Mesenchymal stem cell (in vitro differentiated cells and primary cell): ENCODE data around the gene SMC3.

Experiments used
- DNase-seq: peaks from one replicate; pipeline ENCODE4 v3.0.0-alpha.2; 2013
- H2AFZ ChIP-seq: one replicate; pipeline ENCODE4 v1.6.1; 2013; ENCODE audit warnings: low read depth, mild to moderate bottlenecking, control low read depth, inconsistent platforms, low read length, moderate library complexity
- H2AK5ac ChIP-seq: 2 replicates; pipeline ENCODE4 v1.6.1; 2013; ENCODE audit warnings: low read length, moderate library complexity, mild to moderate bottlenecking, inconsistent platforms; ENCODE audit not compliant: severe bottlenecking
- H2BK120ac ChIP-seq: one replicate; pipeline ENCODE4 v1.6.1; 2013; ENCODE audit warnings: low read depth, mild to moderate bottlenecking, inconsistent platforms, low read length, moderate library complexity
- H2BK12ac ChIP-seq, 2 experiments: one replicate each; pipeline ENCODE4 v1.6.1; 2013; ENCODE audit warnings: inconsistent platforms in 2 of 2, low read length in 2 of 2, mild to moderate bottlenecking in 2 of 2, moderate library complexity in 2 of 2, control low read depth in 1 of 2
- H2BK15ac ChIP-seq: one replicate; pipeline ENCODE4 v1.6.1; 2013; ENCODE audit warnings: mild to moderate bottlenecking, low read depth, inconsistent platforms; ENCODE audit not compliant: poor library complexity, severe bottlenecking
- H2BK5ac ChIP-seq: 2 replicates; pipeline ENCODE4 v1.6.1; 2013; ENCODE audit warnings: low read depth, mild to moderate bottlenecking, low read length, control low read depth, inconsistent platforms; ENCODE audit not compliant: poor library complexity, severe bottlenecking
- H3K14ac ChIP-seq, 2 experiments: one replicate each; pipeline ENCODE4 v1.6.1; 2013; ENCODE audit warnings: inconsistent platforms in 2 of 2, low read length in 2 of 2, control low read depth in 1 of 2, mild to moderate bottlenecking in 1 of 2, moderate library complexity in 1 of 2
- H3K18ac ChIP-seq, 2 experiments: one replicate each; pipeline ENCODE4 v1.6.1; 2013; ENCODE audit warnings: inconsistent platforms in 2 of 2, low read length in 2 of 2, control low read depth in 1 of 2, low read depth in 1 of 2, mild to moderate bottlenecking in 1 of 2
- H3K23ac ChIP-seq, 2 experiments: one replicate each; pipeline ENCODE4 v1.6.1; 2013; ENCODE audit warnings: inconsistent platforms in 2 of 2, low read length in 2 of 2, mild to moderate bottlenecking in 2 of 2, moderate library complexity in 2 of 2, control low read depth in 1 of 2
- H3K27ac ChIP-seq: 2 replicates; pipeline ENCODE4 v1.5.1; 2013; ENCODE audit warnings: mild to moderate bottlenecking, moderate library complexity, low read length, control low read depth, inconsistent platforms; ENCODE audit not compliant: poor library complexity, severe bottlenecking
- H3K27me3 ChIP-seq, 2 experiments: 2 replicates each; pipeline versions ENCODE4 v1.6.1 to v1.7.0; 2013; ENCODE audit warnings: low read length in 2 of 2, mild to moderate bottlenecking in 2 of 2, moderate library complexity in 2 of 2, control low read depth in 1 of 2, inconsistent platforms in 1 of 2; ENCODE audit not compliant: control insufficient read depth in 1 of 2, insufficient read depth in 1 of 2
- H3K36me3 ChIP-seq, 2 experiments: 2 replicates each; pipeline versions ENCODE4 v1.6.1 to v1.7.0; 2013; ENCODE audit warnings: low read length in 2 of 2, control low read depth in 1 of 2, inconsistent platforms in 1 of 2, low read depth in 1 of 2, mild to moderate bottlenecking in 1 of 2; ENCODE audit not compliant: insufficient read depth in 2 of 2, control insufficient read depth in 1 of 2
- H3K4ac ChIP-seq, 2 experiments: one replicate each; pipeline ENCODE4 v1.6.1; 2013; ENCODE audit warnings: inconsistent platforms in 2 of 2, low read length in 2 of 2, mild to moderate bottlenecking in 2 of 2, moderate library complexity in 2 of 2, control low read depth in 1 of 2, low read depth in 1 of 2
- H3K4me1 ChIP-seq: 2 replicates; pipeline ENCODE4 v1.6.1; 2013; ENCODE audit warnings: low read depth, low read length, control low read depth; ENCODE audit not compliant: control insufficient read depth, insufficient read depth
- H3K4me2 ChIP-seq: 2 replicates; pipeline ENCODE4 v1.6.1; 2013; ENCODE audit warnings: low read length, mild to moderate bottlenecking, inconsistent platforms; ENCODE audit not compliant: poor library complexity, severe bottlenecking
- H3K4me3 ChIP-seq, 2 experiments: 2 replicates each; pipeline versions ENCODE4 v1.5.1 to v1.7.0; 2013; ENCODE audit warnings: low read length in 2 of 2, mild to moderate bottlenecking in 2 of 2, control low read depth in 1 of 2, low read depth in 1 of 2; ENCODE audit not compliant: insufficient read depth in 1 of 2
- H3K79me1 ChIP-seq: replicated peaks from 2 replicates; pipeline ENCODE4 v1.6.1; 2013; ENCODE audit warnings: mild to moderate bottlenecking, control low read depth, low read length, inconsistent platforms; ENCODE audit not compliant: poor library complexity, severe bottlenecking
- H3K9ac ChIP-seq: 2 replicates; pipeline ENCODE4 v1.7.0; 2013; ENCODE audit warnings: mild to moderate bottlenecking, low read length, moderate library complexity
- H3K9me3 ChIP-seq: 2 replicates; pipeline ENCODE4 v1.7.0; 2013; ENCODE audit warnings: mild to moderate bottlenecking, low read length; ENCODE audit not compliant: control insufficient read depth
- H4K8ac ChIP-seq: one replicate; pipeline ENCODE4 v1.6.1; 2013; ENCODE audit warnings: inconsistent platforms, mild to moderate bottlenecking, low read length, moderate library complexity
- H4K91ac ChIP-seq: one replicate; pipeline ENCODE4 v1.6.1; 2013; ENCODE audit warnings: mild to moderate bottlenecking, low read length, inconsistent platforms
- WGBS: methylation state at CpG from one replicate; pipeline ENCODE4 v1.1.7; 2013; ENCODE audit warnings: mixed read lengths; 5-methylcytosine and 5-hydroxymethylcytosine counted together

SMC3 gene

DNA sequence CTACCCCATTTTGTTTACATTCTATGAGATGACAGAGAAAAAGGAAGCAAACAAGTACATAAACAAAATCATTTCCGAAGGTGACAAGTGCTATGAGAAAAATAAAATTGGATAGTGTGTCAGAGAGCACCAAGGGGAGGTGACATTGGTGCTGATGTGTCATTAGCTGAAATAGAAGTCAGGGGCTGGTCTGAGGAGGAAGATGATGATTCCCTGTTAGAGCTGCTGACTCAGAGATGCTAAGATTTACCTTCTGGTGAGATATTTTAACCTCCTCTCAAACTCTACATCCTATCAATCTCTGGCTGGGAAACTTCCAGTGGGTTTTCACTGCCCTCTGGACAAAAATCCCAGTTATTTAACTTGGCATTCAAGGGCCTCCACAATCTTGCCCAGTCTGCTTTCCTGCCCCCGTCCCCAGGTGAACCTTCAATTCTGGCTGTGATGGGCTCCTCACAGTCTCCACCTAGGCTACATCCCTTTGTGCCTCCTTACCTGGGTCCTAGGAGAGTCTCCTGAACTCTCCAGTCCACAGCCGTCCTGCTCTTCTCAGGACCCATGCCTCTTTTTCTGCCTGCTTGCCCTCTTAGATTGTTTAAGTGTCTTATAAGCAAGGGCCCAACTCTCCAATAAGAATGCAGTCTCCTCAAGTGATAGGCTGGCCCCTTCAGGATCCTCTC, 43.2 kb upstream of the SMC3 start:
- Histone ChIP-seq H3K9me3 (no peaks in the 10 kb centered on the region), H4K91ac (no peak overlapping the region)

GRCh38 chr10:110524859-110525232, 42.6 kb upstream of the SMC3 start:
- no peak overlapping the region for H2AK5ac ChIP-seq
- no CpG with 5 or more reads among the region's 2 CpGs for WGBS
- no peak overlapping the region for H3K4me3 ChIP-seq
- H3K18ac ChIP-seq = no peak overlapping the region
- H4K91ac ChIP-seq = no peak overlapping the region
- H2BK12ac ChIP-seq = no peak overlapping the region
- H2BK15ac ChIP-seq = no peak overlapping the region
- H3K36me3 ChIP-seq = peaks cover 0 to 21% of the 10 kb centered on the region in 2 experiments
- H2BK5ac ChIP-seq = no peak overlapping the region
- H3K4me1 ChIP-seq = peaks cover 16% of the 10 kb centered on the region
- H3K9me3 ChIP-seq = no peaks in the 10 kb centered on the region
- no peaks in the 10 kb centered on the region for H3K27me3 ChIP-seq
- H4K8ac ChIP-seq = no peak overlapping the region
- H3K14ac ChIP-seq = no peak overlapping the region
- H3K27ac ChIP-seq = no peak overlapping the region
- H3K23ac ChIP-seq = no peak overlapping the region
- peak overlapping the region; percentile 7 for H3K9ac ChIP-seq
- H3K79me1 ChIP-seq = peaks cover 1% of the 10 kb centered on the region
- H2BK120ac ChIP-seq = no peak overlapping the region
- H2AFZ ChIP-seq = no peak overlapping the region
- no peak overlapping the region for H3K4ac ChIP-seq
- no peak for DNase-seq
- H3K4me2 ChIP-seq = no peak overlapping the region

More for the DNA sequence above, 43.2 kb upstream of the SMC3 start:
- Histone ChIP-seq H3K27me3 (no peaks in the 10 kb centered on the region), H3K23ac (no peak overlapping the region), H3K4ac (no peak overlapping the region), H4K8ac (no peak overlapping the region), H3K9ac (peak overlapping the region; percentile 7), H3K79me1 (peaks cover 1% of the 10 kb centered on the region), H3K18ac (no peak overlapping the region), H3K36me3 (peaks cover 0 to 21% of the 10 kb centered on the region in 2 experiments), H2BK5ac (no peak overlapping the region), H3K4me2 (no peak overlapping the region), H3K4me1 (peaks cover 13% of the 10 kb centered on the region), H2AFZ (no peak overlapping the region), H2BK12ac (no peak overlapping the region), H3K4me3 (no peak overlapping the region), H2AK5ac (no peak overlapping the region), H2BK120ac (no peak overlapping the region), H3K27ac (no peak overlapping the region), H2BK15ac (no peak overlapping the region), H3K14ac (no peak overlapping the region)
- 92% methylated on average over 3 of the region's 3 CpGs for WGBS
- DNase-seq = no peak

- Histone ChIP-seq H3K4ac (no peak overlapping the region), H3K27me3 (no peaks in the 10 kb centered on the region), H2BK5ac (no peak overlapping the region), H3K79me1 (peaks cover 1% of the 10 kb centered on the region), H3K23ac (no peak overlapping the region), H2AFZ (no peak overlapping the region), H4K8ac (no peak overlapping the region), H2BK120ac (no peak overlapping the region), H3K4me2 (no peak overlapping the region), H3K4me3 (no peak overlapping the region), H2BK12ac (no peak overlapping the region), H3K36me3 (peaks cover 0 to 21% of the 10 kb centered on the region in 2 experiments), H3K14ac (no peak overlapping the region), H2AK5ac (no peak overlapping the region), H3K9me3 (no peaks in the 10 kb centered on the region), H3K27ac (no peak overlapping the region), H2BK15ac (no peak overlapping the region), H3K9ac (peak overlapping the region; percentile 64), H3K4me1 (peaks cover 22% of the 10 kb centered on the region), H4K91ac (no peak overlapping the region), H3K18ac (no peak overlapping the region)
- WGBS = 44% methylated on average over 5 of the region's 9 CpGs
- peak; percentile 50 for DNase-seq
Measured at GRCh38 chr10:110525349-110526260, 41.9 kb upstream of the SMC3 start.

DNA sequence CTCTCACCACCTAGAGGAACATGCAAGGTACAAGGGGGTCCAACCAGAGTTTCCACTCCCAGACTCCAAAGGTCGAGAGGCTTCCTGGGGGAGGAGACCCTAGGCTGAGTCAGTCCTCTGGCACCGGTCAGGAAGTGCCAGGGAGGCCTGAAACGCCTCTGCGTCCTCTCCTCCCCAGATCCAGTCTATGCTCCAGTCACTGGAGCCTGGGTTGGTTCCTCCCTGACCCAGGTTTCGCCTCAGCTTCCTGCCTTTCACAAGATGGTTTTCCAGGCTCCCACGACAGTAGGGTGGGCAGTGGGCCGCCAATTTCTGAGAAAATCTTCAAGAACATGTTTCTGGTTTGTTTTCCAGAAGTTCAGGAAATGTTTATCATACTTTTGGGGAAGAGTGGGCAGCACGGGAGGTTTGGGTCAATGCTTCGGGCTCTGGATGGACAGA, 39.7 kb upstream of the SMC3 start:
- no peak overlapping the region for H3K9ac ChIP-seq
- no peak overlapping the region for H2AFZ ChIP-seq
- H3K79me1 ChIP-seq = peaks cover 1% of the 10 kb centered on the region
- no peak overlapping the region for H2BK12ac ChIP-seq
- no peak overlapping the region for H2BK120ac ChIP-seq
- peaks cover 20% of the 10 kb centered on the region for H3K4me1 ChIP-seq
- no peak overlapping the region for H3K23ac ChIP-seq
- H3K36me3 ChIP-seq = peaks cover 0 to 12% of the 10 kb centered on the region in 2 experiments
- H2AK5ac ChIP-seq = peak overlapping the region; percentile 82
- 47% methylated on average over 9 of the region's 9 CpGs for WGBS
- H3K4me3 ChIP-seq = no peak overlapping the region
- no peak overlapping the region for H3K18ac ChIP-seq
- DNase-seq = peak; percentile 30
- peak overlapping the region; percentile 36 for H4K8ac ChIP-seq
- H2BK5ac ChIP-seq = no peak overlapping the region
- no peak overlapping the region for H2BK15ac ChIP-seq
- no peak overlapping the region for H3K14ac ChIP-seq
- H3K4me2 ChIP-seq = no peak overlapping the region
- no peak overlapping the region for H3K4ac ChIP-seq
- peak overlapping the region; percentile 13 for H3K27ac ChIP-seq
- no peaks in the 10 kb centered on the region for H3K27me3 ChIP-seq
- no peak overlapping the region for H4K91ac ChIP-seq
- H3K9me3 ChIP-seq = no peaks in the 10 kb centered on the region
